HG03457 (cell line): ENCODE data around the gene ADGRF4.

Source experiments
- ATAC-seq: cut with Tn5 transposase; IDR thresholded peaks from one replicate; pipeline ENCODE4 v1.9.1; 2021; ENCODE audit warnings: moderate number of reproducible peaks; ENCODE audit not compliant: unreplicated experiment

The ADGRF4 gene

GRCh38 chr6:47698342-47698787 lies at the start of gene ADGRF4:
Gene ADGRF4, plus strand, starts transcription at chr6:47698580. Its CDS starts 8,666 bp downstream, at chr6:47707246.
- ATAC-seq = no peak

DNA sequence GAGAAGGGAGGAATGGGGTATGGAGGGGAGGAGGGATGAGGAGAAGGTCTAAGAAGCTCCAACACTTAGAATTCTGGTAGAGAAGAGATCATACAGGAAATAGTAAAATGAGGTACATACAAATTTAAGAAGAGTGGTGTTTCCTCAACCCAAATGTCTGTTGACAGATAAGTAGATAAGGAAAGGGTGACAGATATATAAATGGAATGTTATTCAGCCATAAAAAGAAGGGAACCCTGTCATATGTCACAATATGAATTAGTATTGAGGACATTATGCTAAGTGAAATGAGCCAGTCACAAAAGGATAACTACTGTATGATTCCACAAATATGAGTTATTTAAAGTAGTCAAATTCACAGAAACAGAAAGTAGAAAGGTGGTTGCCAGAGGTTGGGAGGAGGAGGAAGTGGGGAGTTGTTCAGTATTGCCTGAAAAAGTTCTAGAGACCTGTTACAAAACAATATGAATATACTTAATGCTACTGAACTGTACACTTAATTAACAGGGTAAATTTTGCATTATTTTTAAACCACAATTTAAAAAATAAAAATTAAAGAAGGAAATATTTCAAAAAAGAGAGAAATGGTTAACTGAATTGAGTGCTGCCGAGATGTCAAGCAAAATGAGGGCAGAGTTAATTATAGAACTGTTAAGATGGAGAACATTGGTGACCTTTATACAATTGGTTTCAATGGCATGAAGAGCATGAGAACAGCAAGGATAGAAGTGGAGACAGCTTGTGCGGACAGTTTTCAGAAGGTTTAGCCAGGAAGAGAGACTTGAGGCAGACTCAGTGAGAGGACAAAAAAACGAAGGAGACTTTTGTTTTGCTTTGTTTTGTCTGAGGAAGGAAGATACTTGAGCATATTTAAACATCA lies 47.6 kb upstream of the ADGRF4 start:
- ATAC-seq = no peak

DNA sequence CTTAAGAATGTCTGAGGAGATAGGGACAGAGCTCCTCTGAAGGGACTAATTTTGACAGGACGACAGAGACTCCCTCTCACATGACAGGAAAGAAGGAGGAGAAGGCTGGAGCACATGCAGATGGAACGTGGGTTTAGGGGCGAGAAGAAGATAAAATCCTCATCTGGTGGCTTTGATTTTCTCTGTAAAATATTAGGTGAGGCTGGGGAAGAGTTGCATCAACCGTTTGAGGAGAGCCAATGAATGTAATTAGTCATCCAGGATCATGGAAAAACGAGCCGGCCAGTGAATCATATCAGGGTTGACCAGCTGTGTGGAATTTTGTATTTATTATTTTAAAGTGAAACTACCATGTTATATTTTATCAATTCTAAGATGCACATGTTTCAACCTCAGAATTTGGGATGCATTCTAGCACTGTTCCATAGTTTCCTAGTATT lies 46.9 kb upstream of the ADGRF4 start:
- ATAC-seq = no peak

DNA sequence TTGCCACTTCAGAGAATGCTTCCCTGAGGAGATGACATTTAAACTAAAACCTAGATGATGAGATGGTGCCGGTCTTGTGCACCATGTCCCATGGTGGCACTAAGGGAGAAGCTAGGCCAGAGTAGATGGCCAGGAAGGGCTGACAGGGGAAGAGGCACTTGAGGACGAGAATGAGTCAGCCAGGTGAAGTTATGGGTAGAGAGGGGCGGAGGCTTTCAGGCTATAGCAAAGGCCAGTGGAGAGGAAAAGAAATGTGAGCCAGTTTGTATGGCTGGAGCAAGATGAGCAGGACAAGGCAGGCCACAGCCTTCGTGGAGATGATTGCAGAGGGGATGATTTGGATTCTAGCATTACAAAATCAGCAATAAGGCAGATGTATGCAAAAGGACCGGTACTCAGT lies 44.7 kb upstream of the ADGRF4 start:
- no peak for ATAC-seq

GRCh38 chr6:47654255-47654654 lies 44.1 kb upstream of the ADGRF4 start:
- ATAC-seq = no peak

DNA sequence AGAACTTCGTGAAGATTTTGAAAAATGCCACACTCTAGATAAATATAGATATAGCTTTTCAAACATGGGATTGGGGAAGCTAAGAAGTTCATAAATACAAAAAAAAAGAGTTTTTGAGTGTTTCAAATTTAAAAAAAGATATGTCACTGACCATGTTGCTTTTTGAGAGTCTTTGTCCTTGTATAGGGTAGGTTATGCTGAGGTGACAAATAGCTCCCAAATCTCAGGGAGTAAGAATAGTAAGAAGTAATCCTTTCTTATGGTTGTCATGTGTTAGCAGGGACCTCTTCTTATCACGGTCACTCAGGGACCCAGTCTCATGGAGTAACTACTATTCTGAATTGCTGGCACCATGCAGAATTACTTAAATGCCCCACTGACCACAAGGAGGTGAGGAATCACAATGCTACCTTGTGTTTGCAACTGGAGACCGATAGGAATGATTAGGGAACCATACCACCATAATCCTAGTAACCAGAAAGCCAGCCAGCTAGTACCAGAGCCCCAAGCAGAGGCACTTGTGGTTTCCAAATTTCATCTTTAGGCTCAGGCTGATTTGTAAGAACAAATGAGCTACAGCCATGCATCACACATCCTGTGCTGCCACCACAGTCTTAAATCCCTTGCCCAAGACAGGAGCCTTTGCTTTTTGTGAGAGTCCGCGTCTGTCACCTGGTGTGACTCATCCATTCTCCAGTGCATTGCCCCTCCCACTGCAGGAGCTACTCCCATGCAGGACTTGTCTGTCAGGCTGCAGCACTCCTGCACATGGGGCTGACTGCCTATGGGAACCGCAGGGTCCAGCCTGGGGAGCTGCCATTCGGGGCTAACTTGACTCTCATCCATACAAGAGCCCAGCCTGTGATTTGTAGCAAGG lies 42.4 kb upstream of the ADGRF4 start:
- ATAC-seq = no peak

DNA sequence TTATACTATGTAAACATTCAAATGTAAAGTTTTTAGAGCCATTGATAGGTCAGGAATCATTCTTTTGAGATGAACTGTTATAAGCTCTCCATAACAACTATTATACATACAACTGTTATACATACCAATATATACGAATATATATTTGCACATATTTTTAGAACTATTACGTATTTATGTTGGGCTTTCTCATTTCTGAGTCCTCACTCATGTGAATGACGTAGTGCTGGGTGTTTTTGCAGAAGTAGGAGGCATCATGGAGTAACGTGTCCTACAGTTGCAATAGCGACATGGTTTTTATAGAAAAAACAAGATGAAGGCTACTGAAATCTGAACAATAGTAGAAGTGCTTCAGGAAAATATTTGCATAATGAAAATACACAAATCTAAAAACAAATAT lies 36.4 kb upstream of the ADGRF4 start:
- ATAC-seq = no peak

DNA sequence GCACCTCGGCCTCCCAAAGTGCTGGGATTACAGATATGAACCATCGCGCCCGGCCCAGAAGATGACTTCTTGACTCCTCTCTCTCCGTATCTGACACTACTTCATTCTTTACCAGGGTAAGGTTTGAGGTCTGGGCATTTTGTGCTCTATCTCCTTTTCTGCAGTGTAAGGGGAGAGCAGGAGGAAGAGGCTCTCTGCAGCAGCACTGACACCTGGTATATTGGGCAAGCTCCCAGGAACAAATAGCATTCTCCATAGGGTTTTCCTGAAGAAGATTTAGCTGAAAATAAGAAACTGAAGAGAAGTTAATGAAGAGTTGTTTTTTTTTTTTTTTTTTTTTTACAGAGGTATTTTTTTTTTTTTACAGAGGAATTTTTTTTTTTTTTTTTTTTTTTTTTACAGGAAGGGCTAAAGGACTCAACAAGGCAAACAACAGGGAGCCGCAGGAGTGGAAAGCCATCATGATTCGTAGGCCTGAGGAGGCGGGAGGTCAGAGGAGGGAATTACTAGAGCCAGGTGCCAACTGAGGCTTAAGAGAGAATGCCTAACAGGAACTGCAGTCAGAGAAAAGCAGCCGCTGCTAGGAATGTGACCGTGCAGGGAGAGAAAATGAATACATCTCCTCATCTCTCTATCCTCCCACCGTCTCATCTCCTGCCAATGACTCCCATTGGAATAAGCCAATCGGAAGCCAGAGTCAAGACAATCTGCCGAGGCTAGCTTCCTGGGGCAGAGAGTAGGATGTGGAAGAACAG lies 34.7 kb upstream of the ADGRF4 start:
- ATAC-seq = no peak

DNA sequence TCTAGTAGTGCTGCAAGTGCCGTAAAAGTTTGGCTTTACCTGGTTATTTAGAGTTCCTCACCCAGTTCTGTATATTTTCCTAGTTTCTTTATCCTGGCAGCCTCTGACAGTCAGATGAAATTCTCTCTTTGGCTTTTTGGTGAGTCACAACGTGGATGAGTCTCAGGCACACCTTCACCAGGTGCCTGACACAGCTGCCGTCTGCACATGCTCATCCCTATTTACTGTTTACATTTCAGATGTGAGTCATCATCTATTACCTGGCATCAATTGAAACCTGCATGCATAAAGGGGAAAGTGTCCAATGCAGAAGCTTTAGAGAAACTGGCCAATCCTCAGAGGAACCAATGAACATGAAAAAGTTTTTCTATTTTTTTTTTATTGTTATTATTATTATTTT lies 33.3 kb upstream of the ADGRF4 start:
- no peak for ATAC-seq

DNA sequence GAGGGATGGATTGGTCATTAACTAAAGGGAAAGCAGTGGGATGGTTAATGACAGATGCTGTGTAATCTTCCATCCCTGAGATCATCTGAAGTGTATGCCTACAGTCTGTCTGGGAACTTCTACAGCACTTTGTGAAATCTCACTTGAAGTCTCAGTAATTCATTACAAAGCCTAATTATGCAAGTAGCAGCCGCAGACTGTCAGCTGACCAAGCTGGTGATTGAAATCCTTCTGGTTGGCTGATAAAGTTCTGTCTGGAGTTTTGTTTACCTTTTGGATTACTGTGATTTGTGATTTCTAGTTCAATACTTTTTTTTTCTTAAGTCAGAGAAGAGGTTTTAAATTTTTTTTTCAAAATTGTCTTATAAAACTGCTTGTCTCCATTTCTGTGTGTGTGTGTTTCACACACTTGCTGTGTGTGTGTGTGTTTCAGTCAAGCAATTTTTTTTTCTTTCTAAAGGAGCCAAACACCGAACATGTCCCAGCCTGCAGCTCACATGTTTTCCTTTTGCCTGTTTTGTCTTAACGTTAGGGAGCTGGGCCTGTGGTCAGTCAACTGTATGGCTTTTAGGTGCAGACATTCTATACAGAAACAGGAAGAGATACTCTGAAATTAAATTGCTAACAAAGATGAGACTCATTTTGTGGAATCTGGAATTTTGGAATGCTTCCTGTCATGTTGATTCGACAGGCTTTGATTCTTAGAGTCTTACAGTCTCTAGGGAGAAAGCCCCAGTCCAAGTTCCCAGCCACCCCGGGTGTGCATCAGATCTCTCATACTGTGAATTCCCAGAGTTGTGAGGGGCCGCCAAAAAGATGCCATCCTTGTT lies 28.5 kb upstream of the ADGRF4 start:
- ATAC-seq = no peak

DNA sequence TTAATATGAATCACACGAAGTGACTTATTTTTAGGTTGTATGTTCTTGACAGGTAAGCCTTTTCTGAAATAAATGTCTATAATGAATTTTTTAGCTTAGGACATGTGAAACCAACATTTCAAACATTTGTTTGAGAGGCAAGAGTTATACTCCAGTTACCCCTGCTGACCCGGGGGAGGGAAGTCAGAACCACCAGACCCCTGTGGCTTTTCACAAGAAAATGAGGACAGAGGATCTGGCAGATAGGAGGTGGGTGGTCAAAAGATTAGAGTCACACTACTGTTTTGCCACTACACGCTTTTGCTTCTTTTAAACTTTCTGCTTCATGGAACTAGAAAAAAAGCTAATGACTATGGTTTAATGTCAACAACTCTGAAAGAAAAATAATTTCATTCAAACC lies 27.5 kb upstream of the ADGRF4 start:
- no peak for ATAC-seq

GRCh38 chr6:47671777-47672176 lies 26.6 kb upstream of the ADGRF4 start:
- ATAC-seq = no peak

DNA sequence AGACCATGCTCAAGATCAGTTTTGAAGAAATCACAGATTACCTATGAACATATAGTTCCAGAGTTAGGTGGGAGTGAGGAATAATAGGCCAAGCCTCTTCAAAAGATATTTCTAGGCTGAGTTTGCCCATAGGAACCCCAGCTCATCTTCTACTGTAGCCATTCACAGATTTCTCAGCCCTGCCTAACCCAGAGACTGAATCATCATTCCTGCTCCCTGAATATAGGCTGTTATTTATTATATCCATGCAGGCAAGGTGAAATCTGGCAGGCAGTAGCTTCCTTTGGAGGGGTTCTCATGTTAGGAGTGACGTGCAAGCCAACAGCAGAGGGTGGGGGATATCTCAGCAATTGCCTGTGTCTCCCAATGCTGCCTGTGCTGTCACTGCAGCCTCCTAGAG lies 25.6 kb upstream of the ADGRF4 start:
- no peak for ATAC-seq

DNA sequence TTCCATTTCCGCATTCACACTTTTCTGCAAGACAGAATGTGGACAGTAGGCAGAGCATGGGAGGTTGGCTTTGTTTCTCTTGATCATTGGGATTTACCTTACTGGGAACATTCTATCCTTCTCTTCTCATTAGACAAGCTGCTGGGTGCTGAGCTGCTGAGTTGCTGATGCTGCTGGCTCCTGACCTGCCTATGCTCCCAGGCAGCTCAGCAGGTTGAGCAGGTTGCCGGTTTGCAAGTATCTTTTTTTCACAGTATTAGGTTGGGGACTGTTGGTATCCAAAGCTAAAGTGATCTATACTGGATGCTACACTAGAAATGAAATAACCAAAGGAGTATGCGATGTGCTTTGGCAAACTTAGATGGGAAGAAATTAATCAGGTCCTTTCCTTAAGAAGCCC lies 23.7 kb upstream of the ADGRF4 start:
- ATAC-seq = no peak

DNA sequence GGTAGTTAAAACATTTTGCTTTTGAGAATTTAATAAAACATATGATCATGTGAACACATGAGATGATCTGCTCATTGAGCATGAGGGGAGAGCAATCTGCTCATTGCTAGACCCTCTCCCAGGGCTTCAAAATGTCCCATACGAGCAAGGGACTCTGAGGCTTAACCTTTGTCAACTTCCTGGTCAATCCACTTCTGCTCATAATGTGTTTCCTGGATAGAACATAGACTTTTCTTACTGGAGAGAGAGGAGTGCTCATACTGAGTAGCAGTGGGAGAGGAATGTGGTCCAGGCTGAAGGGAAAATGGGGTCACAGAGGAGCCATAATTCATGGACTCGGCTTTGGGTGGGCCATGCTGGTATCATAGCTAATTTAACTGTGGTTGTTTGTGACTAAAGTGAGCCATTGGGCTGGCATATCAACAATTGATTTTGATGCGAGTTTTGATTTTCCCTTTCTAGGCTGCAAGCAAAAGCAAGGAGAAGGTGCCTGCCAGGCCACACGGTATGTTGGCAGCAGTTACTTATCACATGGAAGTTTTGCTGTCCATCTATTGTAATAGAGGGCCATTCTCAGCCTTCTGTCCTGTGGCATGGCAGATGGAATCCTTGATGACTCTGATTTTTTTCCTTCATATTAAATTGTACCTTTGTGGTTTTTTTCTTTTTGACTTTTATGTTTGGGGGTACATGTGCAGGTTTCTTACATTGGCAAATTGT lies 20.8 kb upstream of the ADGRF4 start:
- no peak for ATAC-seq

GRCh38 chr6:47678739-47679138 lies 19.6 kb upstream of the ADGRF4 start:
- no peak for ATAC-seq

- no peak for ATAC-seq
These were observed 19.0 kb upstream of the ADGRF4 start for GRCh38 chr6:47679322-47679906.

GRCh38 chr6:47680051-47680450 lies 18.3 kb upstream of the ADGRF4 start:
- no peak for ATAC-seq

- ATAC-seq = no peak
These were observed 17.7 kb upstream of the ADGRF4 start for GRCh38 chr6:47680724-47681123.
